GM12873 (cell line): Measurements from ENCODE around the gene SUSD2.

Source experiments
- TF ChIP-seq, protein P1 (sequence below): IDR thresholded peaks from 2 replicates; pipeline ENCODE4 v1.5.1; 2012; ENCODE audit warnings: low read depth, mild to moderate bottlenecking, moderate library complexity, low read length, control low read depth; ENCODE audit not compliant: insufficient read depth; ENCODE audit errors: missing control alignments

SUSD2 gene

DNA sequence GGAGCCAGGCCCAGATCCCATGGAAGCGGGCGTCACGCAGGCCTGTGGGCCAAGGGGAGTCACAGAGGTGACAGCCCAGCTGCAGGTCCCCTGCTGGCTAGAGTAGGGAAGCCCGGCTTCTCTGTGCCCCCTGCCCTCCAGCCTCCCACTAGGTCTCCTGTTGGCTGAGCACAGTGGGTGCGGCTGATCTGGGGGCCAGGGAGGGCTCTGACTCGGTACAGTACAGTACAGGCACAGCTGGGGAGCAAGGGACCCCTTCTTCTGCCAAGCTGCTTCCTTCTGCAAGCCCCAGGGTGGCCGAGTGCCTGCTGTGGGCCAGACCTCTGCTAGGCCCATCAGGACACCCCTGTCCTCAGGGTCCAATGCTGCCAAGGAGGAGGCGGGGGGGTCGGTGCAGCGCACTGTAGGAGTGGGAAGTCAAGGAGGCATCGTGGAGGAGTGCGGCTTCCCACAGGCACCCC is 10.1 kb downstream of the SUSD2 start:
- TF ChIP-seq, protein P1, sequence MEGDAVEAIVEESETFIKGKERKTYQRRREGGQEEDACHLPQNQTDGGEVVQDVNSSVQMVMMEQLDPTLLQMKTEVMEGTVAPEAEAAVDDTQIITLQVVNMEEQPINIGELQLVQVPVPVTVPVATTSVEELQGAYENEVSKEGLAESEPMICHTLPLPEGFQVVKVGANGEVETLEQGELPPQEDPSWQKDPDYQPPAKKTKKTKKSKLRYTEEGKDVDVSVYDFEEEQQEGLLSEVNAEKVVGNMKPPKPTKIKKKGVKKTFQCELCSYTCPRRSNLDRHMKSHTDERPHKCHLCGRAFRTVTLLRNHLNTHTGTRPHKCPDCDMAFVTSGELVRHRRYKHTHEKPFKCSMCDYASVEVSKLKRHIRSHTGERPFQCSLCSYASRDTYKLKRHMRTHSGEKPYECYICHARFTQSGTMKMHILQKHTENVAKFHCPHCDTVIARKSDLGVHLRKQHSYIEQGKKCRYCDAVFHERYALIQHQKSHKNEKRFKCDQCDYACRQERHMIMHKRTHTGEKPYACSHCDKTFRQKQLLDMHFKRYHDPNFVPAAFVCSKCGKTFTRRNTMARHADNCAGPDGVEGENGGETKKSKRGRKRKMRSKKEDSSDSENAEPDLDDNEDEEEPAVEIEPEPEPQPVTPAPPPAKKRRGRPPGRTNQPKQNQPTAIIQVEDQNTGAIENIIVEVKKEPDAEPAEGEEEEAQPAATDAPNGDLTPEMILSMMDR, result no peak

DNA sequence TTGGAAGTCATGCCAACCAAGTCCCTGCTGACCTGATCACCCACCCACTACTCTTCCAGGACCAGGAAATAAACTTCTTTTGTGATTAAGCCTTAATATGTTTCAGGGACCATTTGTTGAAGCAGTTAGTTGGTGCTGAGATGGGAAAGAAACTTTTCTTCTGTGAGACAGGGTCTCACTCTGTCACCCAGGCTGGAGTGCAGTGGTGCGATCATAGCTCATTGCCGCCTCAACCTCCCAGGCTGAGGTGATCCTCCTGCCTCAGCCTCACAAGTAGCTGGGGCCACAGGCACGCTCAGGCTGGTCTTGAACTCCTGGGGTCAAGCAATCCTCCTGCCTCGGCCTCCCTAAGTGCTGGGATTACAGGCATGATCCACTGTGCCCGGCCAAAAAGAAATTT is 10.6 kb downstream of the SUSD2 start:
- TF ChIP-seq, protein P1, result no peak

- TF ChIP-seq, protein P1, result no peak
Observed at GRCh38 chr22:24198682-24199052, 17.4 kb downstream of the SUSD2 start.

DNA sequence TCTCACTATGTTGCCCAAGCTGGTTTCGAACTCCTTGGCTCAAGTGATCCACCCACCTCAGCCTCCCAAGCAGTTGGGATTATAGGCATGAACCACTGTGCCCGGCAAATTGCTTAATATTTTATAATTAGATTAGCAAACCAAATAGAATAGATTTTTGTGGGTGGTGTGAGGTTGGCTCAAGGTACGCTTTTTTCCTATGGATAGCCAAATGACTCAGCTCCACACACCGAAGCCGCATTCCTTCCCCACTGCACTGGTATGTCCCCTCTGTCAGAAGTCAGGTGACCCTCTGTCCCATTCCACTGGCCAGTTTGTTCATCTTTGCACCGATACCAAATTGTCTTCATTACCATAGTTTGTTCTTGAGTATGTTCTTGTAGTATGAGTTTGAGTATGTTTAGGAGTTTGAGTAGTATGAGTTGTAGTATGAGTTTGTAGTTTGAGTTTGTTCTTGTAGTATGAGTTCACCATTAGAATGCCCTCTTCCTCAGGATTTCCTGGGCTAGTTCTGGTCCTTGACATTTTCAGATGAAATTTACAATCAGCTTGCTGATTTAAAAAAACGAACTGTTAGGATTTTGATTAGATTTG is 19.4 kb downstream of the SUSD2 start:
- TF ChIP-seq, protein P1, result no peak

DNA sequence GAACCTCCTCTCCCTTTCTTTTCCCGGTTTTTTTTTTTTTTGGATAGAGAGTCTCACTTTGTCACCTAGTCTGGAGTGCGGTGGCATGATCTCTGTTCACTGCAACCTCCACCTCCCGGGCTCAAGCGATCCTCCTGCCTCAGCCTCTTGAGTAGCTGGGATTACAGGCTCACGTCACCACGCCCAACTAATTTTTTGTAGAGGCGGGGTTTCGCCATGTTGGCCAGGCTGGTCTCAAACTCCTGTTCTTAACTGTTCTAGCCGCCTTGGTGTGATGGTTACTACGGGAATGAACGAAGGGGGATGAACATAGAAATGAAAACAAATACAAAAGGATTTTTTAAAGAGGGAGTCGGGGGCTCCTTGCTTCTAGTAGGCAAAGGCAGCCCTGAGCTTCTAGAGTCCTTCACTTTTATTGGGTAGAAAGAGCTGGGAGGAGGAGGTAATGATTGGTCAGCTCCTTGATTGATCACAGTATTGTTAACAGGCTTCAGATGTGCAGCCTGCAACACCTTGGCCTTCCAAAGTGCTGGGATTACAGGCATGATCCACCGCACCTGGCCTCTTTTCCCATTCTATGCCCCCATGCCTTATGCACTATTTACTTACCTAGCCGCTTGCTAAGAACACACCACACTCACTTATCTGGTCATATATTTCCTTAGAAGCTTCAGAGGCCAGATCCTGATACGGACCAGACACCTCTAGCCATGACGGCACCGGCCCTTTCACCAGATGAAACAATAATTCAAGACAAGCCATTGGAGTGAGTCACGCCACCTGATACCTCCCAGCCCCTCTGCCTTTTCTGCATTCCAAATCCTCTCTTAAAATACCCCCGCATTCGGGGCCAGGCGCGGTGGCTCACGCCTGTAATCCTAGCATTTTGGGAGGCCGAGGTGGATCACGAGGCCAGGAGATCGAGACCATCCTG is 20.7 kb downstream of the SUSD2 start:
- TF ChIP-seq, protein P1, result no peak

- TF ChIP-seq, protein P1, result no peak
Observed at GRCh38 chr22:24205438-24206195, 24.3 kb downstream of the SUSD2 start.
